GM21515 (cell line): ENCODE data around the gene SH2D6.
"Not testable (repeated sequence)": the region's sequence is repeated elsewhere in the genome, so short reads cannot be mapped to it uniquely, and the experiment has no call there.

ENCODE experiments used
- ATAC-seq: cut with Tn5 transposase; IDR thresholded peaks from one replicate; pipeline ENCODE4 v1.9.1; 2021; ENCODE audit not compliant: unreplicated experiment

The SH2D6 gene

DNA sequence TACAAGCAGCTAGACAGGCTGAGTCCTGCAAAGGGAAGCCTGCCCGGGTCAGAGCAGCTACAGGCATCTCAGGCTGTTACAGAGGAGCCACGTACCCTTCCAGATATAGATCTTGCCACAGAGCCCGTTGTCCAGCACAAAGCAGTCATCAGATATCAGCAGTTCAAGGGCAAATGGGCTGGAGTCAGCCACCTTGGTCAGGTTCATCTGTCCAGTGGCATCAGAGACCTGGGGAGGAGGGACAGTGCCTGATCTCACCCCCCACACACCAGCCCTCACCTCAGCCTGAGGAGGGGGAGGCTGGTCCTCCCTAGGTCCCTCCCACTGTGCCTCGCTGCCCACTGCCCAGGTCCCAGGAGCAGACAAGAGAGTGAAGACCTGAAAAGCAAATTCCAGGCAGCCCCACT, 20.6 kb upstream of the SH2D6 start:
- ATAC-seq, result no peak

- no peak for ATAC-seq
Observed at GRCh38 chr2:85398426-85399182, 19.9 kb upstream of the SH2D6 start.

DNA sequence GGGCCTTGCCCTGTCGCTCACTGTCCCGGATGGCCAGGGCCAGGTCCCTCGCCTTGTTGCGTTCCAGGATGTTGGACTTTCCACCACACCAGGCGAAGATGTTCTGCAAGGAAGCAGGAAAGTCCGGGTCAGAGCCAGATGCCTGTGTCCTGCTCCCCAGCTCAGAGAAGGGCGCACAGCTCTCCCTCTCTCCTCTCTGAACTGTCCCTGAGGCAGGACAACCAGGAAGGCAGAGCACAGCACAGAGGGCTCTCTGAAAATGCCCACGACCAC, 19.4 kb upstream of the SH2D6 start:
- ATAC-seq, result no peak

GRCh38 chr2:85400023-85400422, 18.5 kb upstream of the SH2D6 start:
- no peak for ATAC-seq

DNA sequence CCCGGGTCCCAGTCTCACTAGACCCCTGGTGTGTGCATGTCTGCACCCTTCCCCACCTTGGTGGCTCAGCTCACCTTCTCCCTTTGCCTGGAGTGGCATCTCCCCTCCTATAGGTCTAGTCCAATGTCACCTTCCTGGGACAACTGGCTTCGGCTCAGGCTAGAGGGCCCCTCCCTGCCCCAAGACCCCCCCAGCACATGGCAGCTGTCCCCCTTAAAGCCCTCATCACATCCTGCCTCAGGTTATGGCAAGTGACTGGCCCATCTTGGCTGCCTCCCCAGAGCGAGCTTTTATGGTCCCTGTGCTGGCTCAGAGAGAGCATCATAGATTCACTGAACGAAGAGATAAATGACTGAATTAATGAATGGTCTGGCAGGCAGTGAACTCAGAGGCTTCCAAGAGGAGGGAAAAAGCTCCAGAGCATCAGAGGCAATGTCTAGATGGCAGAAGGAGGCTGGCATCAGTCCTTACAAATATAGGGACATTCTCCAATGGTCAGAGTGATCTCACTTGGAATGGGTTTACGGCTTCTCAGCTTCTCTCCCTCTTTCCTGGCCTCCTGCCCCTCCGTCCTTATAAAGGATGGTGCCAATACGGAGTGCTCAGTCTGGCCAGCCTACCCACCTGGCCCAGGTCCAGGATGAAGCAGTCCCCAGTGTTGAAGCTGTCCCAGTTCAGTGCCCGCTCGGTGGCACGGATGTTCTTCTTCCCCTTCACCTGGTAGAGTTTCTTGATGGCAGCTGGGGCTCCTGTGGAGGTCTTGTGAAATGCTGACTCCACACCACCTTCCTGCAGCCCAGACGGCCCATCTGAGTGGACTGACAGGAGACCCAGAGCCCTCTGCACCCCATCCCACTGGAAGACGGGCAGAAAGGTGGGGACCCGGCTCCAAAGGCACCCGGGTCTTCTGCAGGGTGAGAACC, 17.7 kb upstream of the SH2D6 start:
- ATAC-seq, result no peak

- ATAC-seq, result no peak
Observed at GRCh38 chr2:85401464-85401805, 17.1 kb upstream of the SH2D6 start.

GRCh38 chr2:85401844-85402243, 16.7 kb upstream of the SH2D6 start:
- ATAC-seq, result no peak

DNA sequence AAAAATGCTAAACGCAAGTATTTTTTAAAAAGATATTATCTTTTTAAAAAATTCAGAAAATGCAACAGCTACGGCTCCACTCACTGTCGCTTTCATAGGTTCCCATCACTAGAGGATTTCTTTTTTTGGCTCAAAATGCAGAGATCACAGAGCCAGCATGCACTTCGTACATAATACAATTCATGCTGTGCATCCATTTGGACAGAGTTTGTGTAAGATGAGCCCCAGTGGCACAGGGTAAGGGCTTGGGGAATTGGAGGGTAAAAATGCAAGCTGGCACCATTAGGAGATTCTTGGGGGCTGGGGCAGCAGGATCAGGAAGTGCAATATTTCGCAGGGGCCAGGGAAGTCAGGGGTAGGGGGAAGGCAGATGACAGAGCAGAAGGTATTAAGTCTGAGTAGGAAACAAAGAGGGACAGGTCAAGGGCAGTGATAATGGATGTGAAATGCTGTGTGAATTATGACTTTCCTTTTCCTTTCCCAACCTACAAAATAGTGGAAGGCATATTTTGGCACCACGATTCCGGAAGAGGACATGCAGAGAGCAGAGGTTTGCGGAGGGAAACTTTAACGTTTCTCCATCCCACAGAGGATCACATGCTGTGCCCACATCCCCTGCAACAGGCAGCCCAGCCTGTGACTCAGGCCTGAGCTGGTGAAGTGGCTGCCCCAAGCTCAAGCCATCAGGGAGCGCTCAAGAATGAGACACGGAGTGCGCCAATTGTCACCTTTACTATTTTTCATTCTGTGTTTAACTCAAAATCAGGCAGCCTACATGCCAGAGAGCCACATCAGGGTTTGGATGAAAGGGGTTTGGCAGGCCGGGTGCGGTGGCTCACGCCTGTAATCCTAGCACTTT, 13.1 kb upstream of the SH2D6 start:
- ATAC-seq, result no peak

GRCh38 chr2:85409845-85410583, 8.5 kb upstream of the SH2D6 start, which contains the start of gene CAPG:
Gene CAPG, minus strand, starts transcription at chr2:85410366. Its CDS starts 8,221 bp downstream, at chr2:85402145.
- peak; percentile 54 for ATAC-seq

DNA sequence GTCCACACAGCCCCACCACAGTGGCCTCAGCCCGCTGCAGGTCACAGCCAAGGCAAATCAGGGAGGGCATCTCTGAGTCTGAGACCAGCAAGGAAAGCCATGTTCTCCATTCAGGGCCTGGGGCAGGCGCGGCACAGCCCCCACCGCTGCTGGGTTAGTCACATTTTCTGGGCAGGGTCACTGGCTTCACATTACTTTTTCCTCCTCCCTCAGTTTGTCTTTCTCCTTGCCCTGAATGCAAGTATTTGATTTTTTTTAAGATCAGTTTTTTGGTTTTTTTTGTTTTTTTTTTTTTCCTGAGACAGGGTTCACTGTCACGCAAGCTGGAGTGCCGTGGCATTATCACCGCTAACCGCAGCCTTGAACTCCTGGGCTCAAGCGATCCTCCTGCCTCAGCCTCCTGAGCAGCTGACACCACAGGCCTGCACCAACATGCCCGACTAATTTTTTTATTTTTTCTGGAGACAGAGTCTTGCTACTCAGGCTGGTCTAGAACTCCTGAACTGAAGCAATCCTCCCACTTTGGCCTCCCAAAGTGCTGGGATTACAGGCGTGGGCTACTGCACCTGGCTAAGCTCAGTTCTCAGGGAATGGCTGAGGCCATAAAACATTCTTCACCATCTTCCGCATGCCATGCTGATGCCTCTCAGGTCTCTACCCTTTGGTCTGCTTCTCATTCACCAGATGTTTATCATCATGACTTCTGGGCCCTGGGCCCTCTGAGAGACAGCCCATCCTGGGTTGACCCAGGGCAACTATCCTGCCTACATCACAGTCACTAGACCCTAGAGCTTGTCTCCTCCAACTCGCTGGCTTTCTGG, 7.7 kb upstream of the SH2D6 start:
- ATAC-seq, result no peak

DNA sequence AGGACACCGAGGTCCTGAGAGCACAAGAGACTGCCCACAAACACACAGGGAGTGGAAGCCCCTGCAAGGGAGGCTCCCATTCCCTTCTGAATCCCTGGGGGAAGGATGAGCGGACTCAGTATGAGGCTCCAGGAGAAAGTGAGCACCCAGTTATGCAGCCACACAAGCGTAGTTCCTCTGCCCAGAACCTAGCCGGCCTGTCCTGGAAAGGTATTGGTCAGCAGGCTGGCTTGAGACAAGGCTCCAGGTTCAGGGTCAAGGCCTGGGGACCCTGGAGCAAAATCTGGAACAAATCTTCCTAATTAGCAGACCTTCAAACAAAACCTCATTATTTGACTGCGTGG, 7.1 kb upstream of the SH2D6 start:
- ATAC-seq, result no peak

GRCh38 chr2:85413592-85414420, 4.7 kb upstream of the SH2D6 start:
- no peak for ATAC-seq

DNA sequence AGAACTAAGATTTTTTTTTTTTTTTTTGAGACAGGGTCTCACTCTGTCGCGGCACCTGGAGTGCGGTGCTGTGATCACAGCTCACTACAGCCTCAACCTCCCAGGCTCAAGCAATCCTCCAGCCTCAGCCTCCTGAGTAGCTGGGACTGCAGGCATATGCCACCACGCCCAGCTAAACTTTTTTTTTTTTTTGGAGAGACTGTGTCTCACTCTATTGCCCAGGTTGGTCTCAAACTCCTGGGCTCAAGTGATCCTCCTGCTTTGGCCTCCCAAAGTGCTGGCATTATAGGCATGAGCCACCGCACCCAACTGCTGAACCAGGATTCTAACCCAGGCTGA, 4.1 kb upstream of the SH2D6 start:
- not testable (repeated sequence) for ATAC-seq

DNA sequence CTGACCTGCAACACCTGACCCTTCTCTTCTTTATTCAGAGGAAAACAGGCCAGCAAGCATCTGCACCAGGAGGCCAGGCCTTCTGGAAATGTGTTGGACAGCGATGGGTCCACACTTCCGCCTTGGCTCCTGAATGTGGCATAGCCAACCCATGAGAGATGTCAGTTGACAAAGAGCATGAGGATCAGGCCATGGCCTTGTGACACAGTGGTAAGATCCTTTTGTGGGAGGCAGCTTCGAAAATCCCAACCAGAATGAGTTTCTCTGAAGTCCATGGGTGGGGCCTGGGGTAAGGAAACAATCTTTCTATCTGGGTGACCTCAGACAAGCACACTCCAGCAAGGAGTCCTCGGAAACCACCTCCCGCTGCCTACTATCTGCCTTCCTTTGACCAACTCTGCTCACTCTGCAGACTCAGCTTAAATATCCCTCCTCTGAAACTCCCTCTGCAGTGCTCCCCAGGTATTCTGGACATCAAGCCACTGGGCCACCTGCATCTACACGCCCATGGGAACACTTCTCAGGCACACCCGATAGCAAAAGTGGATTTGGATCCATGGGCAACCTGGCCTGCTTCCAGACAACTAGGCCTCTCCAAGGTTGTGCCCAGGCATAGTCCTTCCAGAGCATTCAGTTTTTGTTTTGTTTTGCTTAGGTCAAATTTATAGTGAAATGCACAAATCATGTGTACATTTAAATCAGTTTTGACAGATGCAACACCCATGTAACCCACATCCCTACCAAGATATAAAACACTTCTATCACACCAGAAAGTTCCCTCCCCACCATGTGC, 3.6 kb upstream of the SH2D6 start:
- ATAC-seq, result no peak

DNA sequence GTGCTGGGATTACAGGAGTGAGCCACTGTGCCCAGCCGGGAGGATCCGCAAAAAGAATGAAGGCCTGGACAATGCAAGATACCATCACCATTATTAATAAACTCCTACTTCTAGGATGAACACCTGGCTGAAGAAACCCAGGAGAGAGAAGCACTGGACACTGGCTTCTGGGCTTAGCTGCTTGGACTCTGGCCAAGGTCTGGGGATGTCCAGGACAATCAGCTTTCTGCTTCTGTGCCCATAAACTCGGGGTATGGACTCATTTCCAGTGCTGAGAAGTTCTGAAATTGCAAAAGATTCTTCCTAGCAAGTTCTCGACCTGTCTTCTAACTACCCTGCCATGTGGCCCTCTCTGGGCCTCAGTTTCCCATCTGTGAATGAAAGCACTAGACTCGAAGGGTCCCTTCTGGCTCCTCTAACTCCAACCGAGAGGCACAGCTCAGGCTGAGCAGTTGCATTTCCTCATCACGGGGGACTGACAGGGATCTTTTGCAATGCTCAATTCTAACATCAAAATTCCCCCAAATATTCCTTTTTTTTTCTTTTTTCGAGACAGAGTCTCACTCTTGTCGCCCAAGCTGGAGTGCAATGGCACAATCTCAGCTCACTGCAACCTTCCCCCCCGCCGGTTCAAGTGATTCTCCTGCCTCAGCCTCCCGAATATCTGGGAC, 2.4 kb upstream of the SH2D6 start:
- ATAC-seq, result no peak

DNA sequence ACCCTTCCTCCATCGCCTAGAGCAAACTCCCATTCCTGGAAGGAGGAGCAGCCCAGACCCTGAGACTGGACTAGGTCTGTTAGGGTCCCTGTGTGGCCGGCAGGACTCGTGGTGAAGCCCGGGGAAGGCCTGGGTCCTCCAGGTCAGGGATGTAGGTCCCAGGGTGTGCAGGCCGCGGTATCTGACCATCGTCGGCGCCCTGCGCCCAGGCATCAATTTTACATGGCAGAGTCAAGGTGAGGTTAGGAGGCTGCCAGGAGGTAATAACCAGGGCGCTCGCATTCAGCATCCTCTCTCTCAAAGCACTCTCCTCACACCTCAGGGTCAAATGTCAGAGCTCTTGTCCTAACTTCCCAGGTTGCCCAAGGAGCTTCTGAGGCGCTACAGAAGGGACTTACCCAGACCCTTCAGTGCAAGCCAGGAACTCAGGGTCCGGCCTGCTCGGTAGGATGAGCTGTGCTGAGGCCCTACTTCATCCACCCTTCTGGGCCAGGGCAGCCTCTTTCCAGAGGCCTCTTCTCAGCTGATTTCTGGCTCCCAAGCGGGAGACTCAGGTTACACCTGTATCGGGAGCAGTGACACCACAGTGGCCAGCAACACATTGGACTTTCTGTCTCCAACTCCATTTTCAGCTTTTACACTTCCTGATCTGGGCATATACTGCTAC, 628 bp downstream of the SH2D6 start:
- ATAC-seq, result peak; percentile 6

GRCh38 chr2:85420536-85421259, 2.2 kb downstream of the SH2D6 start:
- peak; percentile 53 for ATAC-seq
